ENCODE measurements around the gene MDM1.

Gene MDM1

DNA sequence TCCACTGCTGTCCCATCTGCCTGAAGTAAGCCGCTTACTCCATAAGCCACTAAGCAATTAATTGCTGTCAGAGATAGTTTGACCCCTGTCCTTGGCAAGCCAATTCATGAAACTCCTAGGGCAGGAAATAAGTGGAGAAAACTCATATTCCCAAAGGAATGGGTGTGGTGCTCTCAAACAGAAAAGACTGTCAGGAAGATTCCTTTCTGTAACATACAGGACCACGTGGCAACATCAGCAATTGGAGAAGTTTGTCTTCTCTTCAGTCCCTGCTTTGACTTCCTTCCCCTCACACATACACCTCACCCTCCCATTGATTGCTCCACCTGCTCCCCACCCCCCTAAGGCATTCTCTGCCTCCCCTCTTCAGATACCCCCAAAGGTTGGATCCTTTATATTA lies 36.2 kb upstream of the MDM1 start:
- Histone ChIP-seq H3K36me3 (ENCODE audit: control insufficient read depth, insufficient read depth, low read length) (no peaks in the 10 kb centered on the region), H3K4me3 (ENCODE audit: low read length) (no peak overlapping the region), H3K4me1 (ENCODE audit: control insufficient read depth, insufficient read depth, low read length) (peaks cover 2% of the 10 kb centered on the region; the same call in 1 of the 2 replicates), H3K27ac (ENCODE audit: low read length) (no peak overlapping the region), H3K9me3 (ENCODE audit: control insufficient read depth, insufficient read depth, low read length) (no peaks in the 10 kb centered on the region), H3K27me3 (ENCODE audit: control insufficient read depth, insufficient read depth, low read length) (no peaks in the 10 kb centered on the region)
- DNase-seq (ENCODE audit: low read depth, low spot score), result no peak
- no CpG with 5 or more reads among the region's 2 CpGs for WGBS (ENCODE audit: insufficient coverage, insufficient read length)

DNA sequence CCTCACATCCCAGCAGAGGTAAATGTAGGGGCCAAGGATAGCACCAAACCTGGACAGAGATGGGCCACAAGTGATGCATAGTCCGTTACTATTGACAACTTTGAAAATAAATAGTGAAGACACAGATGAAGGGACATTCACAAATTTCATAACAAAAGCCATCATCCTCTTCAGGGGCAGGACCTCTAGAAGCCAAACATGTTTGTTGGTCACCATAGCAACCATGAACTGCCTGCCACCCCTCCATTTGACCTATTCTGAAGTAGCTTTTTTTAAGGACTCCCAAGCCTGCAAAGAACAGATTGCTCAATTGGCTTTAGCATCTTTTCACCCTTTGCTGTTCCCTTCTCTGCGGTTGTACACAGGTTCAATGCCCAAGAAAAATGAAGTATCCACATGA lies 35.7 kb upstream of the MDM1 start:
- H3K27me3 ChIP-seq (ENCODE audit: control insufficient read depth, insufficient read depth, low read length), result no peaks in the 10 kb centered on the region
- no peak overlapping the region for H3K4me3 ChIP-seq (ENCODE audit: low read length)
- H3K9me3 ChIP-seq (ENCODE audit: control insufficient read depth, insufficient read depth, low read length), result no peaks in the 10 kb centered on the region
- no peak overlapping the region for H3K27ac ChIP-seq (ENCODE audit: low read length)
- peaks cover 2% of the 10 kb centered on the region; the same call in 1 of the 2 replicates for H3K4me1 ChIP-seq (ENCODE audit: control insufficient read depth, insufficient read depth, low read length)
- H3K36me3 ChIP-seq (ENCODE audit: control insufficient read depth, insufficient read depth, low read length), result no peaks in the 10 kb centered on the region
- DNase-seq (ENCODE audit: low read depth, low spot score), result no peak
- no CpG with 5 or more reads among the region's 2 CpGs for WGBS (ENCODE audit: insufficient coverage, insufficient read length)

DNA sequence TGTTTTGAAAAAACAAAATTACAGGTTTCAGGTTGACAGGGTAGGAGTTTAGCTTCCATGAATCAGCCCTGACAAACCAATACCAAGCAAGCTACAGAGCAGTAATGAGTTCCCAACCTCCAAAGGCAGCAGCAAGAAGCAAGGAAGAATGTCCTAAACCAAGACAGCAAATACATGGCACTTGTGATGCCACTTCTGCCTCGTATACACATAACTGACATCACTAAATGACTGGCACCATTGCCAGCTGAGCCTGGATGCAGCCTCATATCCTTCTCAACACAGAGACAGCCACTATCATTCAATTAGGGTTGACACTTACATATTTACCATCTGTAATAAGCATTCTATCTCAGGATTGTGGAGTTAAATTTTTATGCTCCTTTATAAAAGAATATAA lies 35.0 kb upstream of the MDM1 start:
- Histone ChIP-seq H3K27me3 (ENCODE audit: control insufficient read depth, insufficient read depth, low read length) (no peaks in the 10 kb centered on the region), H3K4me3 (ENCODE audit: low read length) (no peak overlapping the region), H3K27ac (ENCODE audit: low read length) (no peak overlapping the region), H3K36me3 (ENCODE audit: control insufficient read depth, insufficient read depth, low read length) (no peaks in the 10 kb centered on the region), H3K9me3 (ENCODE audit: control insufficient read depth, insufficient read depth, low read length) (no peaks in the 10 kb centered on the region), H3K4me1 (ENCODE audit: control insufficient read depth, insufficient read depth, low read length) (peaks cover 2% of the 10 kb centered on the region; the same call in 1 of the 2 replicates)
- no CpG with 5 or more reads among the region's 1 CpG for WGBS (ENCODE audit: insufficient coverage, insufficient read length)
- no peak for DNase-seq (ENCODE audit: low read depth, low spot score)

DNA sequence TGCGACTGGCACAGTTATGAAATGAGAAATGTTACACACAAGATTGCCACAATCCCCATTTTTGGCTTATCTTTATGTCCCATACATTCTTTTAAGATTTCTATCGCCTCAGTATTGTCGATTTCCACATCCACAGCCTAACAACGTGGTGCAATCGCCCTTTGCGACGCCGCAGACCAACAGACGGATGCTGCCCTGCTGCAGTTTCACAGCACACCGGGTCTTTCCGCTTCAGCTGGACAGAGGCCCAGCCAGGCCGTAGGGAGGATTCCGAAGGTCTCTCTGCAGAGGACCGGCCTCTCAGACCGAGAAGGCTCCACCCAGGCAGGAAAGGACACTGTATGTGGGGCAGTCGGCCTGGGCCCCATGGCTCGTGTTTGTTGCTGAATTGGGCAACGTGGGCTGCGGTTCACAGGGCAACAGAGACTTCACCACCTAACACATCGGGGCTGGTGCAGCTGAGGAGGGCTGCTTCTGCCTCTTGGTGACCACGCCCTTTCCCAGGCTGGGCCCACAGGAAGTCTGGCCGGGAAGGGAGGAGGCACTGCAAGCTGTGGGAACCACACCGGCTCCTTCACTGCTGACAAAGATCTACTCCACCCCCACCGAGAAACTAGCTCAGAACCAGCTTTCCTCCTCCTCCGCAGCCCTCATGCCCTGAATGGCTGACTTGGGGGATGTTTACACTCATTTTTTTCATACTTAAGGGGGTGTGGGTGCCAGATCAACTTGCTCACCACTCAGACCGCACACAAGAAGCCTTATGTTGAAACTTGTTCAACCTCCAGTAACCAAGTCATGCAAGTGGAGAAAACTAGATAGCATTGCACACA lies 32.9 kb upstream of the MDM1 start:
- no peaks in the 10 kb centered on the region for H3K36me3 ChIP-seq (ENCODE audit: control insufficient read depth, insufficient read depth, low read length)
- no CpG with 5 or more reads among the region's 26 CpGs for WGBS (ENCODE audit: insufficient coverage, insufficient read length)
- H3K4me1 ChIP-seq (ENCODE audit: control insufficient read depth, insufficient read depth, low read length), result peaks cover 2% of the 10 kb centered on the region; the same call in 1 of the 2 replicates
- no peak overlapping the region for H3K27ac ChIP-seq (ENCODE audit: low read length)
- no peaks in the 10 kb centered on the region for H3K27me3 ChIP-seq (ENCODE audit: control insufficient read depth, insufficient read depth, low read length)
- H3K4me3 ChIP-seq (ENCODE audit: low read length), result peak overlapping the region; percentile 21; the same call in 1 of the 2 replicates
- no peaks in the 10 kb centered on the region for H3K9me3 ChIP-seq (ENCODE audit: control insufficient read depth, insufficient read depth, low read length)
- no peak for DNase-seq (ENCODE audit: low read depth, low spot score)

DNA sequence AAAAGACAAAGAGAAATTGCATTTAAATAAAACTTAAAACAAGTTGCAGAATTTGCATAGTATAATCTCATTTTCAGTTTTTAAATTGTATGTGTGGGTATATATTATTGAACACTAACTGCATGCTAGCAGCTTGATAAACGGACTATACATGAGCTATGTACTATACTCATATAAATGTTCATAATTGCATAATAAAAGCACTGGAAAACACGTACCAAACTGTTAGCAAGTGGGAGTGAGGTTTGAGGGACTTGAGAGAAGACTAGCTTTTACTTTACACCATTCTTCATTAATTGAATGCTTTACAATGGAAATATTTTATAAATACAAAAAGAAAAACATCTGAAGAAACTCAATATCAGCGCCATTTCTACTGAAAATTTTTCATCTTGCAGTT lies 32.2 kb upstream of the MDM1 start:
- Histone ChIP-seq H3K9me3 (ENCODE audit: control insufficient read depth, insufficient read depth, low read length) (no peaks in the 10 kb centered on the region), H3K36me3 (ENCODE audit: control insufficient read depth, insufficient read depth, low read length) (no peaks in the 10 kb centered on the region), H3K27ac (ENCODE audit: low read length) (no peak overlapping the region), H3K4me1 (ENCODE audit: control insufficient read depth, insufficient read depth, low read length) (peaks cover 2% of the 10 kb centered on the region; the same call in 1 of the 2 replicates), H3K27me3 (ENCODE audit: control insufficient read depth, insufficient read depth, low read length) (no peaks in the 10 kb centered on the region), H3K4me3 (ENCODE audit: low read length) (no peak overlapping the region)
- WGBS (ENCODE audit: insufficient coverage, insufficient read length), result no CpG with 5 or more reads among the region's 3 CpGs
- DNase-seq (ENCODE audit: low read depth, low spot score), result no peak

DNA sequence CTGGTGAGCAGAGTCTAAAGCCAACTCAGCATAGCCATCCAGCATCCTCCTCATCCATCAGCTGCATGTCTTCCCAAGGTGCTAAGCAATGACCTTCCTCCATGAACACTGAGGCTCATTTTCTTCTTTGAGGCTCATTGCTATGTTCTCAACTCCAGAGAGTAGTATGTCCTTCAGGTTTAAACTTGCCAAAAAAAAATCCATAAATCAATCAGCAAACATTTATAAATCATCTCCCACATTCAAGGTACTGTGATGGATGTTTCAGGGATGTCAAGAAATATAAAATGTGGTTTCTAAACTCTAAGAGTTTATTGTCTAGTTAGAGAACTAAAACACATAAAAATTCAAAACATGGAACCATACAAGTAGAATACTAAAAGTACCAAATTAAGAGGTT lies 29.8 kb upstream of the MDM1 start:
- no peak for DNase-seq (ENCODE audit: low read depth, low spot score)
- Histone ChIP-seq H3K27ac (ENCODE audit: low read length) (no peak overlapping the region), H3K36me3 (ENCODE audit: control insufficient read depth, insufficient read depth, low read length) (no peaks in the 10 kb centered on the region), H3K4me1 (ENCODE audit: control insufficient read depth, insufficient read depth, low read length) (peaks cover 5% of the 10 kb centered on the region; the same call in 1 of the 2 replicates), H3K9me3 (ENCODE audit: control insufficient read depth, insufficient read depth, low read length) (no peaks in the 10 kb centered on the region), H3K4me3 (ENCODE audit: low read length) (no peak overlapping the region), H3K27me3 (ENCODE audit: control insufficient read depth, insufficient read depth, low read length) (no peaks in the 10 kb centered on the region)

DNA sequence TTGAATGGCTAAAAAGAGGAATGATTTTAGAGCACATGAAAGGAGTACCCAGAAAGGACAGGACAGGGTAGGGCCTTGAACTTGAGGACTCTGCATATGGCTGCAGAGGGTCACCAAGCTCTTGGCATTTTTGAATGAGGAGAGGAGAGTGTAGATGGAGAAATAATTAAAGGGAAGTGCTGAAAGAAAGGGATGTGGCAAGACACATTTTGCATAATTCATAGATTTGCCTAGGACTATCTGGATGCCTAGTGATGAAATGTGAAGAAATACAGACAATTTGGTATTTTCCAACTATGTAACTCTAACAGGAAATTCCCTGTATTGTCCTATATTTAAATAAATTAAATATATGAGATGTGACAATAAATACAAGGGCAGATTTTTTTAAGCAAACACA lies 27.5 kb upstream of the MDM1 start:
- Histone ChIP-seq H3K9me3 (ENCODE audit: control insufficient read depth, insufficient read depth, low read length) (no peaks in the 10 kb centered on the region), H3K27ac (ENCODE audit: low read length) (no peak overlapping the region), H3K4me1 (ENCODE audit: control insufficient read depth, insufficient read depth, low read length) (0 out of 2 replicates have a peak, but pooled peaks cover 3% of the 10 kb centered on the region), H3K36me3 (ENCODE audit: control insufficient read depth, insufficient read depth, low read length) (no peaks in the 10 kb centered on the region), H3K27me3 (ENCODE audit: control insufficient read depth, insufficient read depth, low read length) (no peaks in the 10 kb centered on the region), H3K4me3 (ENCODE audit: low read length) (no peak overlapping the region)
- no peak for DNase-seq (ENCODE audit: low read depth, low spot score)

DNA sequence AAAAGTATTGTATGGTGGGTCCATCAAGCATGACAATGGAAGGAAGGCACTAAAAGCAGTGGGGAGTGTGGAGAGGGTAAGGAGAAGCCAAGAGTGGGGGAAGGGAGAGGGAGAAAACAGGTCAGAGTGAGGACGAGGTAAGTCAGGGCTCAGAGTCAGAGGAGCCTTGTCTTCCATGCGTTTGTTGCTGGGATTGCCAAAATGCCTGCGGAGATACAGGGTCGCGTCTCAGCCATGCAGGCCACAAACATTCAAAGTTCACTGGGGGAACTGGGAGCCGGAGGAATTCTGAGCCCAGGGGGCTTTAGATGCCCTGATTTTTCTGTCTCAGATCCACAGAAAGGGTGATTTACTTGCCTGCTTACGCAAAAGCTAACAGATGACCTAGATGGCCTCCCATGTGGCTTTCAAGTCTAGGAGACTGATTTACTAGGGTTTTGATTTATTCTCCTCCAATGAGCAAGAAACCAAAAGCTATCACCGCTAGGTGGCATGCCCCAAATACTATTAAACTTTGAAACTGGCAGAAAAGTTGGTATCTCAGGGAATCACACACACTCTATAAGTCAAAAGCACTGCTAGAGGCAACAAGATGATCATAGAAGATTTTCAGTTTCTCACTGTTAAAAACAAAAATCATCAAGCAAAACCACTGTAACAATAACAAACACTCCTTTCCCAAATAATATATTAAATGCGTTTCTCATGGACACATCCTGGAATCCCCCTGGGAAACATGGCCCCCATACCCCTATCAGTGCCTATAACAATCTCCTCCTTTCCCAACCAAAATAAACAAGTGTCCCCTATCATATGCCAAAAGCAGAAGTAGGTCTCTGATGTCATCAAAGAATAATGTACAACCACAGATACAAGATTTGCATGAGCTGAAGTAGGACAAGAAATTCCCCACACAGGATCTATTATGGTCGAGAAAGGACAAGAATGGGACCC lies 26.6 kb upstream of the MDM1 start:
- Histone ChIP-seq H3K4me3 (ENCODE audit: low read length) (no peak overlapping the region), H3K4me1 (ENCODE audit: control insufficient read depth, insufficient read depth, low read length) (0 out of 2 replicates have a peak, but pooled peaks cover 3% of the 10 kb centered on the region), H3K27ac (ENCODE audit: low read length) (no peak overlapping the region), H3K27me3 (ENCODE audit: control insufficient read depth, insufficient read depth, low read length) (no peaks in the 10 kb centered on the region), H3K9me3 (ENCODE audit: control insufficient read depth, insufficient read depth, low read length) (no peaks in the 10 kb centered on the region), H3K36me3 (ENCODE audit: control insufficient read depth, insufficient read depth, low read length) (no peaks in the 10 kb centered on the region)
- 100% methylated on average over 1 of the region's 10 CpGs for WGBS (ENCODE audit: insufficient coverage, insufficient read length)
- DNase-seq (ENCODE audit: low read depth, low spot score), result no peak

DNA sequence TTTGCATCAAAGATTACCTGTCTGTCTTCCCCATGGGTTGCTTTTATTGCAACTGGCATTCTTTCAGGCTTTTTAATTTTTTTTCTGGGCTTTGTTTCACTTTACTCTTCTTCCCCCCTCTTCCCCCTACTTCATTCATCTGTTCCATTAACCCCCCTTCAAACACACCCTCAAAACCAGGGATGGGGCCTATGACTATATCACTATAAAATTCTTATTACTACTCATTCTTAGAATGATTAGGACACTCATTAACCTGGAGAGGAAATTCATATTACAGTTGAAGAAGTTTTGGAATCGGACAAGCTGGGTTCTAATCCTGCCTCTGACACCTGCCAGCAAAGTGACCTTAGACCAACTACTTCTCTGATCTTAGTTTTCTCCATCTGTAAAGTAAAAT lies 24.8 kb upstream of the MDM1 start:
- Histone ChIP-seq H3K9me3 (ENCODE audit: control insufficient read depth, insufficient read depth, low read length) (no peaks in the 10 kb centered on the region), H3K36me3 (ENCODE audit: control insufficient read depth, insufficient read depth, low read length) (no peaks in the 10 kb centered on the region), H3K4me1 (ENCODE audit: control insufficient read depth, insufficient read depth, low read length) (0 out of 2 replicates have a peak, but pooled peaks cover 3% of the 10 kb centered on the region), H3K4me3 (ENCODE audit: low read length) (no peak overlapping the region), H3K27me3 (ENCODE audit: control insufficient read depth, insufficient read depth, low read length) (no peaks in the 10 kb centered on the region), H3K27ac (ENCODE audit: low read length) (no peak overlapping the region)
- no CpG with 5 or more reads among the region's 1 CpG for WGBS (ENCODE audit: insufficient coverage, insufficient read length)
- no peak for DNase-seq (ENCODE audit: low read depth, low spot score)

DNA sequence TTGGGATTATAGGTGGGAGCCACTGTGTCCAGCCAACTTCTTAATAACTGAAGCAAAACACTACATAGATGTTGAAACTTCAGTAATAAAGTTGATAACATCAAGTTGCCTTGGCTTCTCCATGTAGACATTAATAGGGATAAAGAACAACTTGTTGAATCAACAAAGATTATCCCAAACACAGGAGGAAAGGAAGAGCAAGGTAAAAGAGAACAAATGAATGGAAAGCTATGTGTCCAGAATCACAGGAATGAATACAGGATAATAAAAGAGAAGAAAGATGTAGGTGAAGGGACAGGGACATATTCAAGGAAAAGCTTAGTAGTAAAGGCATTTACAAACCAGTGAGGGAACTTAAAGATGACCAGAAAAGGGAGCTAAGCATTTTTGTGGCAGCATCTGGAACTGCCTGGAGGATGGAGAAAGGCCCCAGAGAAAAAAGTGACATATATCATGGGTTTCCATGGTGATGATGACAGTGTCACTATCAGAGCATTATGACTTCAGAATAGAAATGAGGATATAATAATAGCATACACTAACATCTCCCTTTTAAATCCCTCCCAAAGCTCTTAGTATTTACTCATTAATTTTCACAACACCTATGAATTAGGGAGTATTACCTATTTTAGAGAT lies 24.0 kb upstream of the MDM1 start:
- H3K4me1 ChIP-seq (ENCODE audit: control insufficient read depth, insufficient read depth, low read length), result 0 out of 2 replicates have a peak, but pooled peaks cover 3% of the 10 kb centered on the region
- no peak overlapping the region for H3K4me3 ChIP-seq (ENCODE audit: low read length)

More for the DNA sequence above, 24.0 kb upstream of the MDM1 start:
- DNase-seq (ENCODE audit: low read depth, low spot score), result no peak
- Histone ChIP-seq H3K27me3 (ENCODE audit: control insufficient read depth, insufficient read depth, low read length) (no peaks in the 10 kb centered on the region), H3K9me3 (ENCODE audit: control insufficient read depth, insufficient read depth, low read length) (no peaks in the 10 kb centered on the region), H3K36me3 (ENCODE audit: control insufficient read depth, insufficient read depth, low read length) (no peaks in the 10 kb centered on the region), H3K27ac (ENCODE audit: low read length) (no peak overlapping the region)

All from iPS DF 6.9 (cell line).